HCT116 (cell line): ENCODE results near the gene CADPS. TPM values are rescaled to one million over a fixed set of nuclear protein-coding genes. Genes with fewer than 3 reads are reported as not detected.

Experiments
- ATAC-seq: fragments of 200-7000 bp; cut with Tn5 transposase; 2 replicates; pipeline ENCODE4 v1.9.1; 2020; ENCODE audit warnings: mild to moderate bottlenecking, moderate library complexity
- BruUV-seq: library from RNA; stranded (reverse); fragments of 400-500 nt; replicated peaks from 2 replicates; lab custom pipeline; 2021; lab: Mats Ljungman, UMichigan
- CTCF ChIA-PET: fragments of 300-600 bp; sonication (Branson Sonifier 250); formaldehyde crosslinking; loops from one replicate; lab custom pipeline; 2021; ENCODE audit warnings: antibody characterized with exemption; lab: Charles Lee
- POLR2A ChIA-PET: fragments of 300-600, 350-600 bp; sonication (Branson Sonifier 250); formaldehyde crosslinking; loops from one replicate; lab custom pipeline; 2021; ENCODE audit warnings: antibody characterized with exemption; lab: Charles Lee
- RAD21 ChIA-PET, 2 experiments: fragments of 300-600 bp; sonication (Branson Sonifier 250); formaldehyde crosslinking; loops; one replicate each; lab custom pipeline; 2023; ENCODE audit warnings: low total read pairs in 2 of 2; ENCODE audit not compliant: uncharacterized antibody in 2 of 2, unreplicated experiment in 2 of 2, low non-redundant PET in 1 of 2; lab: Charles Lee
- DNase-seq: peaks from one replicate; pipeline ENCODE4 v3.0.0-alpha.2; 2010; ENCODE audit warnings: low read depth, low spot score
- H2AFZ ChIP-seq: fragments of 200-600 bp; shearing (Covaris generic), sonication (generic); 2 replicates; pipeline ENCODE4 v1.6.1; 2017; ENCODE audit warnings: low read depth, mixed run types, mixed read lengths, antibody characterized with exemption, low read length; ENCODE audit not compliant: poor library complexity, severe bottlenecking
- H3K27ac ChIP-seq: 2 replicates; pipeline ENCODE4 v1.5.1; 2012; ENCODE audit warnings: low read depth, low read length
- H3K27me3 ChIP-seq: fragments of 200-600 bp; sonication (generic); 2 replicates; pipeline ENCODE4 v1.6.1; 2016; ENCODE audit warnings: mixed run types, low read length, mixed read lengths; ENCODE audit not compliant: insufficient read depth
- H3K36me3 ChIP-seq, 2 experiments: fragments of 200-500 bp in 1 of 2; fragments of 200-600 bp in 1 of 2; sonication (Bioruptor generic) in 1 of 2; sonication (generic) in 1 of 2; 2 replicates each; pipeline versions ENCODE4 v1.5.1 to v1.6.1; 2014 to 2016; ENCODE audit warnings: low read length in 2 of 2, inconsistent platforms in 1 of 2, mixed read lengths in 1 of 2, mixed run types in 1 of 2; ENCODE audit not compliant: insufficient read depth in 2 of 2, control insufficient read depth in 1 of 2
- H3K4me1 ChIP-seq, 2 experiments: fragments of 200-600 bp in 1 of 2; sonication (generic) in 1 of 2; 2 replicates each; pipeline versions ENCODE4 v1.5.1 to v1.6.1; 2012 to 2017; ENCODE audit warnings: low read length in 2 of 2, inconsistent platforms in 1 of 2, mild to moderate bottlenecking in 1 of 2, mixed read lengths in 1 of 2, mixed run types in 1 of 2, moderate library complexity in 1 of 2; ENCODE audit not compliant: insufficient read depth in 2 of 2, control insufficient read depth in 1 of 2
- H3K4me2 ChIP-seq: fragments of 200-600 bp; sonication (generic); 2 replicates; pipeline ENCODE4 v1.6.1; 2017; ENCODE audit warnings: mixed run types, low read length, mixed read lengths
- H3K4me3 ChIP-seq, 2 experiments: fragments of 200-600 bp in 1 of 2; sonication (generic) in 1 of 2; replicated peaks in 1 of 2; 2 replicates each; pipeline ENCODE4 v1.5.1; 2011 to 2016; ENCODE audit warnings: low read length in 2 of 2, control low read depth in 1 of 2, low read depth in 1 of 2, mild to moderate bottlenecking in 1 of 2, mixed read lengths in 1 of 2, mixed run types in 1 of 2
- H3K79me2 ChIP-seq: fragments of 200-600 bp; sonication (generic); 2 replicates; pipeline ENCODE4 v1.6.1; 2017; ENCODE audit warnings: mild to moderate bottlenecking, mixed run types, low read length, moderate library complexity, mixed read lengths; ENCODE audit not compliant: insufficient read depth
- H3K9ac ChIP-seq: fragments of 200-600 bp; sonication (generic); 2 replicates; pipeline ENCODE4 v1.6.1; 2016; ENCODE audit warnings: low read length, mixed read lengths
- H3K9me2 ChIP-seq: fragments of 200-600 bp; sonication (generic), shearing (Covaris generic); 2 replicates; pipeline ENCODE4 v1.6.1; 2017; ENCODE audit warnings: mixed run types, mild to moderate bottlenecking, moderate library complexity; ENCODE audit not compliant: insufficient read depth
- H3K9me3 ChIP-seq, 2 experiments: fragments of 200-500 bp in 1 of 2; fragments of 200-600 bp in 1 of 2; sonication (Bioruptor generic) in 1 of 2; sonication (generic) in 1 of 2; 2 replicates each; pipeline ENCODE4 v1.6.1; 2014 to 2017; ENCODE audit warnings: low read length in 2 of 2, mixed read lengths in 2 of 2, inconsistent platforms in 1 of 2, low read depth in 1 of 2, mild to moderate bottlenecking in 1 of 2, mixed run types in 1 of 2, moderate library complexity in 1 of 2; ENCODE audit not compliant: control insufficient read depth in 1 of 2, insufficient read depth in 1 of 2
- H4K20me1 ChIP-seq: fragments of 200-600 bp; sonication (generic), shearing (Covaris generic); 2 replicates; pipeline ENCODE4 v1.6.1; 2017; ENCODE audit warnings: mixed run types, mild to moderate bottlenecking, moderate library complexity; ENCODE audit not compliant: insufficient read depth
- CBX3 ChIP-seq: IDR thresholded peaks from 2 replicates; pipeline ENCODE4 v1.6.1; 2012; ENCODE audit warnings: low read depth
- ELF1 ChIP-seq: IDR thresholded peaks from 2 replicates; pipeline ENCODE4 v1.6.1; 2012; ENCODE audit warnings: low read depth, borderline replicate concordance
- EZH2 ChIP-seq: fragments of 200-600 bp; sonication (generic); IDR thresholded peaks from 2 replicates; pipeline ENCODE4 v1.6.1; 2017; ENCODE audit warnings: antibody characterized with exemption, mixed run types
- EZH2phosphoT487 ChIP-seq: fragments of 200-600 bp; IDR thresholded peaks from 2 replicates; pipeline ENCODE4 v1.6.1; 2018; ENCODE audit warnings: antibody characterized with exemption, borderline replicate concordance
- FOSL1 ChIP-seq: IDR thresholded peaks from 2 replicates; pipeline ENCODE4 v1.6.1; 2012; ENCODE audit warnings: low read depth
- JUND ChIP-seq: IDR thresholded peaks from 2 replicates; pipeline ENCODE4 v1.6.1; 2012
- POLR2A ChIP-seq: IDR thresholded peaks from 2 replicates; pipeline ENCODE4 v1.7.0; 2011; ENCODE audit warnings: borderline replicate concordance; ENCODE audit not compliant: insufficient read depth, insufficient read length; ENCODE audit errors: extremely low read depth
- POLR2AphosphoS5 ChIP-seq: IDR thresholded peaks from 2 replicates; pipeline ENCODE4 v1.6.1; 2011; ENCODE audit warnings: mild to moderate bottlenecking, low read depth, low read length, moderate library complexity
- RAD21 ChIP-seq: IDR thresholded peaks from 2 replicates; pipeline ENCODE4 v1.6.1; 2012; ENCODE audit warnings: low read depth, mild to moderate bottlenecking
- SIN3A ChIP-seq: IDR thresholded peaks from 2 replicates; pipeline ENCODE4 v1.6.1; 2012; ENCODE audit warnings: low read depth
- SP1 ChIP-seq: IDR thresholded peaks from 2 replicates; pipeline ENCODE4 v1.6.1; 2012; ENCODE audit warnings: low read depth
- SRF ChIP-seq: IDR thresholded peaks from 2 replicates; pipeline ENCODE4 v1.6.1; 2012; ENCODE audit warnings: low read depth
- TCF7L2 ChIP-seq: IDR thresholded peaks from 2 replicates; pipeline ENCODE4 v1.7.0; 2011; ENCODE audit warnings: borderline replicate concordance, inconsistent platforms; ENCODE audit not compliant: insufficient read depth, insufficient read length; ENCODE audit errors: extremely low read depth
- YY1 ChIP-seq: IDR thresholded peaks from 2 replicates; pipeline ENCODE4 v1.6.1; 2011; ENCODE audit warnings: low read length, low read depth, moderate library complexity, mild to moderate bottlenecking; ENCODE audit not compliant: insufficient replicate concordance; ENCODE audit errors: extremely low read depth
- ZFX ChIP-seq: fragments of 450-650 bp; IDR thresholded peaks from 2 replicates; pipeline ENCODE4 v1.6.1; 2017
- ZNF274 ChIP-seq: fragments of 200-500 bp; sonication (Bioruptor generic); IDR thresholded peaks from 2 replicates; pipeline ENCODE4 v1.6.1; 2014; ENCODE audit warnings: mild to moderate bottlenecking, low read depth, low read length, inconsistent platforms
- intact Hi-C: fragments of 100-400 bp; cut with micrococcal nuclease; formaldehyde crosslinking; loops from 2 replicates; pipeline ENCODE4 v1.10.0; 2022
- total RNA-seq: library from RNA; stranded (reverse); gene quantifications from one replicate; pipeline ENCODE4 v1.2.1, GENCODE V29; 2021; ENCODE audit not compliant: unreplicated experiment
- TF ChIP-seq, protein P1 (sequence below), 3 experiments: fragments of 200-600 bp in 1 of 3; sonication (generic) in 1 of 3; IDR thresholded peaks in 2 of 3; conservative IDR thresholded peaks in 1 of 3; 2 replicates each; pipeline ENCODE4 v1.5.1; 2012 to 2017; ENCODE audit warnings: low read depth in 2 of 3, low read length in 2 of 3, antibody characterized with exemption in 1 of 3, borderline replicate concordance in 1 of 3, control low read depth in 1 of 3, mild to moderate bottlenecking in 1 of 3, mixed read lengths in 1 of 3, mixed run types in 1 of 3, moderate library complexity in 1 of 3; ENCODE audit not compliant: insufficient read depth in 1 of 3
- TF ChIP-seq, protein P2 (sequence below): IDR thresholded peaks from 2 replicates; pipeline ENCODE4 v1.6.1; 2012
- TF ChIP-seq, protein P3 (sequence below): IDR thresholded peaks from 2 replicates; pipeline ENCODE4 v1.6.1; 2011; ENCODE audit warnings: mild to moderate bottlenecking, low read length, moderate library complexity; ENCODE audit not compliant: insufficient replicate concordance; ENCODE audit errors: extremely low read depth

The CADPS gene
- total RNA-seq, 1 experiment from 2014 or later, result not detected

DNA sequence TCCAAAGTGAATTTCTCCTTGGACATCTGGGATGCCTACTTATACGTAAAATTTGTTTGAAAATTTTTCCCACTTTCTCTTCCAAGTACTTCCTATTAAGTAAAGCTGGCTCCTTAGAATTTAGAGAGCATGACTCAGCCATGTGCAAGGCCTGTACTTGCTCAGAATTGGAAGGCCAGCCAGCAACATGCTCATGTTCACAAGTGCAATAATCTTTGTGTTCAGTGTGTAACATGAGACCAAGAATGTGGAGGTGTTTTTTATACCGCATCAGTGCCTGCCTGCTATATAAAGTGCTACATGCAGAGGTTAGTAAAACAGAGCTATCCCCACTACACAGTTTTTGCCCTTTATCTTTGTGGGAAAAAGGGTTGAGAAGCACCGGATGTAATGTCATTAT is 349.9 kb downstream of the CADPS start (continued):
- TF ChIP-seq ZFX (no peak), EZH2phosphoT487 (no peak), FOSL1 (no peak), CBX3 (no peak), TCF7L2 (no peak), ZNF274 (no peak), SP1 (no peak)
- TF ChIP-seq, protein P1, sequence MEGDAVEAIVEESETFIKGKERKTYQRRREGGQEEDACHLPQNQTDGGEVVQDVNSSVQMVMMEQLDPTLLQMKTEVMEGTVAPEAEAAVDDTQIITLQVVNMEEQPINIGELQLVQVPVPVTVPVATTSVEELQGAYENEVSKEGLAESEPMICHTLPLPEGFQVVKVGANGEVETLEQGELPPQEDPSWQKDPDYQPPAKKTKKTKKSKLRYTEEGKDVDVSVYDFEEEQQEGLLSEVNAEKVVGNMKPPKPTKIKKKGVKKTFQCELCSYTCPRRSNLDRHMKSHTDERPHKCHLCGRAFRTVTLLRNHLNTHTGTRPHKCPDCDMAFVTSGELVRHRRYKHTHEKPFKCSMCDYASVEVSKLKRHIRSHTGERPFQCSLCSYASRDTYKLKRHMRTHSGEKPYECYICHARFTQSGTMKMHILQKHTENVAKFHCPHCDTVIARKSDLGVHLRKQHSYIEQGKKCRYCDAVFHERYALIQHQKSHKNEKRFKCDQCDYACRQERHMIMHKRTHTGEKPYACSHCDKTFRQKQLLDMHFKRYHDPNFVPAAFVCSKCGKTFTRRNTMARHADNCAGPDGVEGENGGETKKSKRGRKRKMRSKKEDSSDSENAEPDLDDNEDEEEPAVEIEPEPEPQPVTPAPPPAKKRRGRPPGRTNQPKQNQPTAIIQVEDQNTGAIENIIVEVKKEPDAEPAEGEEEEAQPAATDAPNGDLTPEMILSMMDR (IDR thresholded peaks at IDR 0.05 in 2 of 3, conservative IDR thresholded peaks at IDR 0.05 in 1 of 3; ENCODE audit: borderline replicate concordance in 1 of 3, insufficient read depth in 1 of 3, low read depth in 2 of 3, low read length in 2 of 3), result no peak
- TF ChIP-seq, protein P2, sequence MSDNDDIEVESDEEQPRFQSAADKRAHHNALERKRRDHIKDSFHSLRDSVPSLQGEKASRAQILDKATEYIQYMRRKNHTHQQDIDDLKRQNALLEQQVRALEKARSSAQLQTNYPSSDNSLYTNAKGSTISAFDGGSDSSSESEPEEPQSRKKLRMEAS, result no peak

DNA sequence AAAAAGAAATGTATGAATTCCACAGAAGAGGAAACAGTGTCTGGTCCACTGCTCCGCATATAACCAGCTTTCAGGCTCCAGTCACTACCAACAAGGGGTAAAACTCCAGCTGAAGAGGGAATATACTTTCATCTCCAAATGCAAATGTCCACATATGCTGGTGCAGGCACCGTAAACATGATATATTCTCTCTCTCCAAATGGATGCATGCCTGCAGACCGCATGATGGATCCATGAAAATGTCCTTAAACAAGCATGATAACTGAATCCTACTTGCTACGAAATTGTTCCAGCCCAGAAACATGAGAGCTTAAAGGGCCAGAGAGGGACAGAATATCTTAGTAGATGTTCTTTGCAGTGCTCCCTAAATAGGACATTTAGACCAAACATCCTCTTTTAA is 351.5 kb downstream of the CADPS start:
- POLR2A ChIA-PET, result no interaction called here
- no peak for TF ChIP-seq CBX3
- TF ChIP-seq POLR2A, result no peak
- no peak for TF ChIP-seq SRF
- TF ChIP-seq, protein P3, sequence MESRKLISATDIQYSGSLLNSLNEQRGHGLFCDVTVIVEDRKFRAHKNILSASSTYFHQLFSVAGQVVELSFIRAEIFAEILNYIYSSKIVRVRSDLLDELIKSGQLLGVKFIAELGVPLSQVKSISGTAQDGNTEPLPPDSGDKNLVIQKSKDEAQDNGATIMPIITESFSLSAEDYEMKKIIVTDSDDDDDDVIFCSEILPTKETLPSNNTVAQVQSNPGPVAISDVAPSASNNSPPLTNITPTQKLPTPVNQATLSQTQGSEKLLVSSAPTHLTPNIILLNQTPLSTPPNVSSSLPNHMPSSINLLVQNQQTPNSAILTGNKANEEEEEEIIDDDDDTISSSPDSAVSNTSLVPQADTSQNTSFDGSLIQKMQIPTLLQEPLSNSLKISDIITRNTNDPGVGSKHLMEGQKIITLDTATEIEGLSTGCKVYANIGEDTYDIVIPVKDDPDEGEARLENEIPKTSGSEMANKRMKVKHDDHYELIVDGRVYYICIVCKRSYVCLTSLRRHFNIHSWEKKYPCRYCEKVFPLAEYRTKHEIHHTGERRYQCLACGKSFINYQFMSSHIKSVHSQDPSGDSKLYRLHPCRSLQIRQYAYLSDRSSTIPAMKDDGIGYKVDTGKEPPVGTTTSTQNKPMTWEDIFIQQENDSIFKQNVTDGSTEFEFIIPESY, result no peak
- TF ChIP-seq SIN3A, result no peak
- TF ChIP-seq ZFX, result no peak
- no peak for TF ChIP-seq ELF1
- TF ChIP-seq EZH2, result no peak
- TF ChIP-seq, protein P2, result no peak
- no peak for TF ChIP-seq SP1
- no peak for TF ChIP-seq JUND
- TF ChIP-seq FOSL1, result no peak
- TF ChIP-seq, protein P1 (IDR thresholded peaks at IDR 0.05 in 2 of 3, conservative IDR thresholded peaks at IDR 0.05 in 1 of 3; ENCODE audit: borderline replicate concordance in 1 of 3, insufficient read depth in 1 of 3, low read depth in 2 of 3, low read length in 2 of 3), result no peak
- TF ChIP-seq POLR2AphosphoS5, result no peak
- TF ChIP-seq ZNF274, result no peak
- TF ChIP-seq RAD21, result no peak
- TF ChIP-seq TCF7L2, result no peak
- no peak for TF ChIP-seq YY1
- no peak for TF ChIP-seq EZH2phosphoT487
- no TSS peak for BruUV-seq

More for the DNA sequence above, 351.5 kb downstream of the CADPS start:
- RAD21 ChIA-PET, result no interaction called here
- Histone ChIP-seq H2AFZ (no peak overlapping the region), H3K9me2 (no peaks in the 10 kb centered on the region), H3K27ac (no peak overlapping the region), H3K4me1 (no peaks in the 10 kb centered on the region), H3K9me3 (no peaks in the 10 kb centered on the region), H3K9ac (no peak overlapping the region), H4K20me1 (no peaks in the 10 kb centered on the region), H3K4me2 (no peak overlapping the region), H3K36me3 (no peaks in the 10 kb centered on the region), H3K79me2 (no peaks in the 10 kb centered on the region), H3K27me3 (peaks cover 66% of the 10 kb centered on the region), H3K4me3 (no peak overlapping the region)
- DNase-seq, result no peak
- ATAC-seq, result no peak
- intact Hi-C loops, result no loop called here
- CTCF ChIA-PET, result no interaction called here
